ENCODE data around the gene CORO2A. TPM values are rescaled to one million over a fixed set of nuclear protein-coding genes. Genes with fewer than 3 reads are reported as not detected.

Gene CORO2A
- total and polyA plus RNA-seq, 7 donors, result 0.09 to 0.30 (median 0.12) TPM

- no peak overlapping the region for H3K27ac ChIP-seq
- peaks cover 0 to 4% (median 0%) of the 10 kb centered on the region in 3 donors for H3K27me3 ChIP-seq (ENCODE audit: insufficient read depth in 3 of 3, low read length in 2 of 3)
- DNase-seq (no peak), ATAC-seq (peak in 1 of 4 donors; percentile 11)
- no peaks in the 10 kb centered on the region for H3K36me3 ChIP-seq (ENCODE audit: insufficient read depth in 1 of 2, low read depth in 1 of 2)
- TF ChIP-seq CTCF (IDR thresholded peaks at IDR 0.05), result no peak
- intact Hi-C loops (cut with DNase I), result no loop called here
- H3K9me3 ChIP-seq, result no peaks in the 10 kb centered on the region
- WGBS, 3 donors, result 68 to 77% (median 76%) methylated on average over 8 of the region's 8 CpGs
- peak overlapping the region; percentile 83 for H3K4me3 ChIP-seq
- peaks cover 4% of the 10 kb centered on the region for H3K4me1 ChIP-seq
Observed at GRCh38 chr9:98193336-98193944, 1.0 kb upstream of the CORO2A start.

GRCh38 chr9:98191671-98192502 lies 550 bp downstream of the CORO2A start:
- H3K27ac ChIP-seq, result no peak overlapping the region
- H3K4me3 ChIP-seq, result peak overlapping the region; percentile 83
- H3K36me3 ChIP-seq (ENCODE audit: insufficient read depth in 1 of 2, low read depth in 1 of 2), result no peaks in the 10 kb centered on the region
- H3K9me3 ChIP-seq, result no peaks in the 10 kb centered on the region
- H3K4me1 ChIP-seq, result peaks cover 4% of the 10 kb centered on the region
- ATAC-seq (no peak), DNase-seq (peak in 1 of 2 donors; percentile 59)
- H3K27me3 ChIP-seq (ENCODE audit: insufficient read depth in 3 of 3, low read length in 2 of 3), result peaks cover 0 to 4% (median 0%) of the 10 kb centered on the region in 3 donors
- WGBS, 3 donors, result 14 to 17% (median 16%) methylated on average over 44 to 47 of the region's 47 CpGs
- TF ChIP-seq CTCF (IDR thresholded peaks at IDR 0.05), result no peak
- intact Hi-C loops (cut with DNase I), result no loop called here

GRCh38 chr9:98191181-98191608 lies 1.2 kb downstream of the CORO2A start:
- Histone ChIP-seq H3K4me1 (peaks cover 4% of the 10 kb centered on the region), H3K36me3 (ENCODE audit: insufficient read depth in 1 of 2, low read depth in 1 of 2) (no peaks in the 10 kb centered on the region), H3K27me3 (ENCODE audit: insufficient read depth in 3 of 3, low read length in 2 of 3) (peaks cover 0 to 4% (median 0%) of the 10 kb centered on the region in 3 donors), H3K9me3 (no peaks in the 10 kb centered on the region), H3K27ac (no peak overlapping the region), H3K4me3 (no peak overlapping the region)
- no peak for TF ChIP-seq CTCF (IDR thresholded peaks at IDR 0.05)
- ATAC-seq (no peak), DNase-seq (peak in 1 of 2 donors; percentile 19)
- intact Hi-C loops (cut with DNase I), result no loop called here
- 81 to 89% (median 83%) methylated on average over 5 of the region's 5 CpGs for WGBS, 3 donors

- H3K27me3 ChIP-seq (ENCODE audit: insufficient read depth in 3 of 3, low read length in 2 of 3), result peaks cover 0 to 4% (median 0%) of the 10 kb centered on the region in 3 donors
- no peak for DNase-seq
- H3K4me1 ChIP-seq, result peaks cover 4% of the 10 kb centered on the region
- intact Hi-C loops (cut with DNase I), result no loop called here
- ATAC-seq, result no peak
- TF ChIP-seq CTCF (IDR thresholded peaks at IDR 0.05), result no peak
- no peaks in the 10 kb centered on the region for H3K36me3 ChIP-seq (ENCODE audit: insufficient read depth in 1 of 2, low read depth in 1 of 2)
- no peak overlapping the region for H3K27ac ChIP-seq
- 85 to 91% (median 88%) methylated on average over 5 of the region's 5 CpGs for WGBS, 3 donors
- H3K9me3 ChIP-seq, result no peaks in the 10 kb centered on the region
- no peak overlapping the region for H3K4me3 ChIP-seq
Observed at GRCh38 chr9:98190757-98191105, 1.7 kb downstream of the CORO2A start.
